NCI-H2196 treated with DMSO at 0.1 percent for 48 hours (cell line): ENCODE results near the gene CACNB2.
"Not testable (repeated sequence)": the region's sequence is repeated elsewhere in the genome, so short reads cannot be mapped to it uniquely, and the experiment has no call there.

ENCODE experiments used
- DNase-seq: peaks from one replicate; lab custom pipeline; 2025; ENCODE audit not compliant: unreplicated experiment; lab: John Stamatoyannopoulos, UW

The CACNB2 gene

GRCh38 chr10:18144928-18145327 is 4.7 kb downstream of the CACNB2 start:
- DNase-seq, result no peak

GRCh38 chr10:18145652-18146051 is 5.4 kb downstream of the CACNB2 start:
- no peak for DNase-seq

DNA sequence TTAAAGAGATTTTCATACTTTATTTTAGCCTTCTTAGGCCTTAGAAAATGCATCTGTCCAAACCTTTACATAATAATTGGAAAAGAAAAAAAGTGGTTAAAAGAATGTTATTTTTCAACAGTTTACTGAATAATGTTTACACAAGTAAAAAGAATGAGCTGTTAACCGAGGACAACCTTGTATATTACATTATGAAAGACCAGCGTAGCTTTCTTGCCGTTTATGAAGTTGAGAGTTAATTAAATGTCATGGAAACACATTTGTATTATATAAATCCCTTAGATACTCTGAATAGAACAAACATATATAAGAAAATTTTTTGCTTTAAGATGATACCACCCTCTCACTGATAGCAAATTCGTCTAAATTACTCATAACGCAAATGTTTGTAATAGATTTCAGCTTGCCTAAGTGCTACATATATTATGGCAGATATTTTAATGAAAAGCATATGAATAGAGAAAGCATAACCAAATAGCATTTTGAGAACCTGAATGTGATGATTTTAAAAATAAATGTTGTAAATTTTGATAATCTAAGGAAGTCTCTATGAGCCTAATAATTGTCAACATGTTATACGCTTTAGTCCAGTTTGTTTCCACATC is 9.1 kb downstream of the CACNB2 start:
- DNase-seq, result no peak

- DNase-seq, result no peak
These were observed 11.2 kb downstream of the CACNB2 start for GRCh38 chr10:18151356-18151890.

- DNase-seq, result not testable (repeated sequence)
These were observed 13.2 kb downstream of the CACNB2 start for GRCh38 chr10:18153381-18153780.

DNA sequence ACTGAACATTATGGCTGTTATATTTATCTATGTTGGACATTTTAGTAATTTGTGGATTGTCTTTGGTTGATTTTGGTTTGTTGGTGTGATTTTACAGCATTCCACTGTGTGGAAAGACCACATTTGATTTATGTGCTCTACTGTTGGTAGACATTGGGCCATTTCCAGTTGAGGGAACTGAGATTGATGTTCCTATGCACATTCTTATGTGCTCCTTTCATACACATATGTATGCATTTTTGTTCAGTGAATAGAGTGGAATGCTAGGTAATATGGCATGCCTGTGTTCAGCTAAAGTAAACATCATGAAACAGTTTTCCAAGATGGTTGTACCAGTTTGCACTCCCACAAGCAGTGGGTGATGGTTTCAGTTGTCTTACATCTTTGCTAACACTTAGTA is 15.1 kb downstream of the CACNB2 start:
- no peak for DNase-seq

DNA sequence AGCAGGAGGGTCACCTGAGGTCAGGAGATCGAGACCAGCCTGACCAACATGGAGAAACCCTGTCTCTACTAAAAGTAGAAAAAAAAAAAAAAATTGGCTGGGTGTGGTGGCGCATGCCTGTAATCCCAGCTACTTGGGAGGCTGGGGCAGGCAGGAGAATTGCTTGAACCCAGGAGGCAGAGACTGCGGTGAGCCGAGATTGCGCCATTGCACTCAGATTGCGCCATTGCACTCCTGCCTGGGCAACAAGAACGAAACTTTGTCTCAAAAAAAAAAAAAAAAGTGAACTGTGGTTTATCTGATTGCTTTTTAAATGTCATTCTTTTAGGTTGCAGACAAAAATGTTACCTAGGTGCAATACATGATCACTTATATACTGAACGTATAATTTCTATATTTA is 16.6 kb downstream of the CACNB2 start:
- DNase-seq, result not testable (repeated sequence)

- no peak for DNase-seq
These were observed 17.7 kb downstream of the CACNB2 start for GRCh38 chr10:18157881-18158280.

- DNase-seq, result no peak
These were observed 18.6 kb downstream of the CACNB2 start for GRCh38 chr10:18158773-18159265.

GRCh38 chr10:18159557-18159956 is 19.3 kb downstream of the CACNB2 start:
- no peak for DNase-seq

- no peak for DNase-seq
These were observed 21.9 kb downstream of the CACNB2 start for GRCh38 chr10:18162021-18162627.

DNA sequence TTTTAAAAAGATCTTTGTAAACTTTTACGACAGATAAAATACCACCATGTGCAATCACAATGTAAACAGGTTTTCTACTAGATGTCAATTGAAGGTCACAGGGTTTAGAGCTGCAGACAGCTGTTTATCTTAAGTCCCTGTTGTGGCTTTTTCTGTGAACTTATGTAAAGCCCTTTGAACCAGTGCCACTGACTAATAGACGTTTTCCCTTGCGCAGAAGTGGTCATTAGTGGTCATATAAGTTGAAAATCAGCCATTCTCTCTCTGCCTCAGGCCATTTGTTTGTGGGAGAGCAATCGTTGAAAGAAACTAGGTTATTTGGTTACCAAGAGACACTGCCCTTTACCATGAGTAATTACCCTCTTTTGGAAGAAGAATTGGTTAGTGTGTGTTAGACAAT is 23.9 kb downstream of the CACNB2 start:
- no peak for DNase-seq

- no peak for DNase-seq
These were observed 24.6 kb downstream of the CACNB2 start for GRCh38 chr10:18164748-18165361.

DNA sequence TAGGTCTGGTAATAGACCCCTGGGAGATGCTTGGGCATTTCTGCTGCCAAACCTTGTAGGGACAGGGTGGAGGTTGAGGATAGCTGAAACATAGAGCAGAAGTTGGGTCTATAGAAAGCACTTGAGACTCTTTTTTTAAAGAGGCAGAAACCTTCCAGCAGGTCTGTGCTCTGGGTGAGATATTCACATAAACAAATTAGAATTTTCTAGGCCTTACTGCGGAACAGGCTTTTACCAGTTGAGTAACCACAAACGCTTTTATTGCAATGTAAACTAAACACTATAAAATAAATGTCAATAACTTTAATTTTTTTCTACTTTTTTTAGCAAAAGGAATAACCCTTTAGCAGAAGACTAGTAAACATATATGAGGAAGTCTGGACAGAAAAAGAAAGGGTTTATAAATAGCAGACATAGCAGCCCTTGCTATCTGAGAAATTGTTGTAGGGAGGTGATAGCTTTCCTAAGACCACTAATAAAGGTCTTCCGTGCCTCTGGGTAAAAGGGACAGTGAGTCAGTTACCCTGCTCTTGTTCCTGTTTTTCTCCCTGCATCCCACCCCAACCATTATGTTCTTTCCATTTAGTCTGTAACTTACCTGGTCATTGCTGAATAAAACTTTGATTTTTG is 38.7 kb downstream of the CACNB2 start:
- DNase-seq, result no peak

DNA sequence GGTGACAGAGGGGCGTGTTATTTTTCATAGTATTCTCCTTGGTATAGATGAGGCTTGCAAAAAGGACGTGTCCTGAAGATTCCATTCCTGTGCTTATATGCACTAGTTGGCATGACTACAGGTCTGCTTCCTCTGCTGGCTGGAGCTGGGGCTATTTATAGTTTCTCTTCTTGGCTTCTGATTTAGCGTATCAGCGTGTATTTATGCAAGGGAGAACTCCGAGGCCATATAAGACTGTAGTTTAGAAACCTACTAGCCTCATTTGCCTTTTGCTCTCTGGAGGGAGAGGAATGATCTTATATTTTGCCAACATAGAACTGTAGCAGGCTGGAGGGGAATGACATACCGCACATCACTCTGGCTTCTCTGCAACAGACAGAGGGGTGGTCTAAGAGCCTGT is 39.7 kb downstream of the CACNB2 start:
- DNase-seq, result no peak

DNA sequence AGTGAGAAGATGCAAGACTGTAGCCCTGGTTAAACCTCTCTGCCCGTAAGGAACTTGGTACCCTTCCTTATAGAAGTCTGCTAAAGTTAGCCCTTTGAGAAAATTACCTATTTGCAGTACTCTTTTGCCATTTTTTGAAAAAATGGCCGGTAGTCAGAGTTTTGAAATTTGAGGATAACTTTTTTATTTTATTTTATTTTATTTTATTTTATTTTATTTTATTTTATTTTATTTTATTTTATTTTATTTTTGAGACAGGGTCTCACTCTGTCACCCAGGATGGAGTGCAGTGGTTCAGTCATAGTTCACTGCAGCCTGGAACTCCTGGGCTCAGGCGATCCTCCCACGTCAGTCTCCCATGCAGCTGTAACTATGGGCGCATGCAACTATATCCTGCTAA is 41.2 kb downstream of the CACNB2 start:
- DNase-seq, result not testable (repeated sequence)

GRCh38 chr10:18185621-18186020 is 45.4 kb downstream of the CACNB2 start:
- DNase-seq, result no peak

- no peak for DNase-seq
These were observed 50.6 kb downstream of the CACNB2 start for GRCh38 chr10:18190840-18191239.

- no peak for DNase-seq
These were observed 54.4 kb downstream of the CACNB2 start for GRCh38 chr10:18194634-18195033.

DNA sequence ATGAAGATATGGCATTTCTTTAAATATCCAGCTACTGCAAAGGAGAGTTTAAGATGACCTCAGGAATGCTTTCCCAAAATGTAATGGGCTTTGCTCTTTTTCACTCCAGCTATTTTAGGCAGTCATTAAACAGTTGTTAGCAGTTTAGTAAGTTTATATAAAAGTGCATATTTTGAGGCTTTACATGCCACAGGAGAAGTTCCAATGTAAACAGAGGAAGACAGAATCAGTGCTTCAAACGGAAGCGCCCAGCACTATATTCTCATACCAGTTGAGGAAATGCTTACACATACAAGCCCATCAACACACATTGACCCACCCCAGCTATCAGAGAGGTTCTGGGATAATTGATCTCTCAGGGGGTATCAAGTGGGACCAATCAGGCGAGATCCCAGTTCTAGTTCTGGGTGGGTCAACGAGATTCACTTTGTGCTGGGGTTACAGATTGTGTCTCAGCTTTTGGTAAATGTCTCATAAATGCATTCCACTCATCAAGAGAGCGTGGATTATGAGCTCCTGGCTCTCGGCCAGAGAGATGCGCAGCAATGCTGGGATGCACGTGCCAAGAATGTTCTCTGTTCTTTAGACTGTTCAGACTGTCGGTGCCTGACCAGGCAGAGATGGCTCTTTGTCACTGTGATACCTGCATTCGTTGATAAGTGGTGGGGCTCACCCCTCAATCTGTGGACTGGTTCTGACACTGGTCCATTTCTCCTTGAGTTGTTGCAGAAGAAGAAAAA is 55.0 kb downstream of the CACNB2 start:
- DNase-seq, result no peak
